HEK293 (cell line): ENCODE data around the gene GPR35.

Experiments used
- CTCF ChIA-PET: fragments of 350-600 bp; formaldehyde crosslinking; extraction: SDS; loops from one replicate; lab custom pipeline; 2021; ENCODE audit warnings: antibody characterized with exemption; lab: Yijun Ruan, JAX
- POLR2A ChIA-PET: fragments of 300-600 bp; formaldehyde crosslinking; extraction: SDS; loops from one replicate; lab custom pipeline; 2020; ENCODE audit warnings: antibody characterized with exemption, inconsistent platforms; lab: Yijun Ruan, JAX
- H3K27ac ChIP-seq: fragments of 200-500 bp; sonication (Bioruptor generic); 2 replicates; pipeline ENCODE4 v1.5.1; 2014; ENCODE audit warnings: low read depth, low read length, control low read depth, inconsistent platforms; ENCODE audit errors: extremely low read depth
- H3K36me3 ChIP-seq, 2 experiments: fragments of 200-500 bp in 1 of 2; sonication (Bioruptor generic) in 1 of 2; 1 replicate in 1 of 2; 2 replicates in 1 of 2; pipeline ENCODE4 v1.5.1; 2014 to 2017; ENCODE audit warnings: inconsistent platforms in 2 of 2, low read length in 2 of 2; ENCODE audit not compliant: control insufficient read depth in 2 of 2, insufficient read depth in 1 of 2
- H3K4me1 ChIP-seq: fragments of 200-500 bp; sonication (Bioruptor generic); 2 replicates; pipeline ENCODE4 v1.5.1; 2014; ENCODE audit warnings: mild to moderate bottlenecking, low read length, inconsistent platforms; ENCODE audit not compliant: control insufficient read depth, insufficient read depth
- H3K4me3 ChIP-seq: 2 replicates; pipeline ENCODE4 v1.5.1; 2011; ENCODE audit warnings: low read depth, mild to moderate bottlenecking, control low read depth, low read length, moderate library complexity
- H3K9me3 ChIP-seq: fragments of 200-500 bp; sonication (Bioruptor generic); 2 replicates; pipeline ENCODE4 v1.5.1; 2014; ENCODE audit warnings: low read depth, low read length, inconsistent platforms; ENCODE audit not compliant: control insufficient read depth, insufficient read depth
- HOXC10 ChIP-seq: sonication (generic); formaldehyde crosslinking; IDR thresholded peaks from 2 replicates; pipeline ENCODE4 v1.8.1; 2023; ENCODE audit warnings: mild to moderate bottlenecking, missing genetic modification reagents
- OVOL3 ChIP-seq: fragments of 450-650 bp; formaldehyde crosslinking; IDR thresholded peaks from 2 replicates; pipeline ENCODE4 v1.5.1; 2016; ENCODE audit warnings: missing biosample characterization, missing genetic modification characterization
- ZNF140 ChIP-seq: fragments of 450-650 bp; formaldehyde crosslinking; IDR thresholded peaks from 2 replicates; pipeline ENCODE4 v1.5.1; 2016; ENCODE audit warnings: missing biosample characterization, missing genetic modification characterization
- ZNF239 ChIP-seq: fragments of 450-650 bp; formaldehyde crosslinking; IDR thresholded peaks from 2 replicates; pipeline ENCODE4 v1.5.1; 2016; ENCODE audit warnings: missing biosample characterization, missing genetic modification characterization
- ZNF324 ChIP-seq: fragments of 450-650 bp; formaldehyde crosslinking; IDR thresholded peaks from 2 replicates; pipeline ENCODE4 v1.5.1; 2016; ENCODE audit warnings: missing biosample characterization, missing genetic modification characterization
- ZNF530 ChIP-seq: fragments of 450-650 bp; formaldehyde crosslinking; IDR thresholded peaks from 2 replicates; pipeline ENCODE4 v1.5.1; 2016; ENCODE audit warnings: low read depth, missing biosample characterization, missing genetic modification characterization
- ZNF785 ChIP-seq: fragments of 450-650 bp; formaldehyde crosslinking; IDR thresholded peaks from 2 replicates; pipeline ENCODE4 v1.5.1; 2016; ENCODE audit warnings: missing biosample characterization, missing genetic modification characterization
- ZNF792 ChIP-seq: fragments of 450-650 bp; formaldehyde crosslinking; IDR thresholded peaks from 2 replicates; pipeline ENCODE4 v1.5.1; 2016; ENCODE audit warnings: missing biosample characterization, missing genetic modification characterization
- TF ChIP-seq, protein P1 (sequence below): fragments of 450-650 bp; formaldehyde crosslinking; conservative IDR thresholded peaks from 2 replicates; pipeline ENCODE4 v1.5.1; 2016; ENCODE audit warnings: low read depth, missing biosample characterization, missing genetic modification characterization
- TF ChIP-seq, protein P2 (sequence below): fragments of 450-650 bp; IDR thresholded peaks from 2 replicates; pipeline ENCODE4 v1.5.1; 2018; ENCODE audit warnings: missing biosample characterization, mild to moderate bottlenecking, missing genetic modification characterization
- TF ChIP-seq, protein P3 (sequence below): fragments of 450-650 bp; formaldehyde crosslinking; IDR thresholded peaks from 2 replicates; pipeline ENCODE4 v1.5.1; 2016; ENCODE audit warnings: missing biosample characterization, missing genetic modification characterization, borderline replicate concordance
- TF ChIP-seq, protein P4 (sequence below): fragments of 450-650 bp; formaldehyde crosslinking; IDR thresholded peaks from 2 replicates; pipeline ENCODE4 v1.5.1; 2016; ENCODE audit warnings: missing biosample characterization, missing genetic modification characterization, borderline replicate concordance
- TF ChIP-seq, protein P5 (sequence below): fragments of 450-650 bp; formaldehyde crosslinking; IDR thresholded peaks from 2 replicates; pipeline ENCODE4 v1.5.1; 2016; ENCODE audit warnings: missing biosample characterization, missing genetic modification characterization

Gene GPR35

DNA sequence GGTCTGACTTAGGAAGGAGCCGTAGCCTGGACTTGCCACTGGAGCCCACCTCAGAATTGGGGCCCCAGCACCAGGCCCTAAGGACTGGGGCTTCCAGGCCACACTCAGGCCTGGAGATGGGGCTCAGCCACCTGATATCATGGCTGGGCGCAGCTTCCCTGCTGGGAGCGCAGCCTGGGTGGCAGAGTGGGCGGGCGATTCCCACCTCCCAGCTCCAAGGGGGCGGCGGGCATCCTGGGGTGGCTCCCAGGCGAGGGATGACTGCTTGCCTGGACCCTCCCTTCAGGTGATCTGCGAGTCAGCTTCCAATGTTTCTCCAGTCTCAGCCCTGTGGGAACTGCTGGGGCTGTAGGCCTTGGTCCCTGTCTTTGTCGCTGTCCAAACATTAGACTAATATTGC is 20.1 kb downstream of the GPR35 start (continued):
- TF ChIP-seq, protein P1, sequence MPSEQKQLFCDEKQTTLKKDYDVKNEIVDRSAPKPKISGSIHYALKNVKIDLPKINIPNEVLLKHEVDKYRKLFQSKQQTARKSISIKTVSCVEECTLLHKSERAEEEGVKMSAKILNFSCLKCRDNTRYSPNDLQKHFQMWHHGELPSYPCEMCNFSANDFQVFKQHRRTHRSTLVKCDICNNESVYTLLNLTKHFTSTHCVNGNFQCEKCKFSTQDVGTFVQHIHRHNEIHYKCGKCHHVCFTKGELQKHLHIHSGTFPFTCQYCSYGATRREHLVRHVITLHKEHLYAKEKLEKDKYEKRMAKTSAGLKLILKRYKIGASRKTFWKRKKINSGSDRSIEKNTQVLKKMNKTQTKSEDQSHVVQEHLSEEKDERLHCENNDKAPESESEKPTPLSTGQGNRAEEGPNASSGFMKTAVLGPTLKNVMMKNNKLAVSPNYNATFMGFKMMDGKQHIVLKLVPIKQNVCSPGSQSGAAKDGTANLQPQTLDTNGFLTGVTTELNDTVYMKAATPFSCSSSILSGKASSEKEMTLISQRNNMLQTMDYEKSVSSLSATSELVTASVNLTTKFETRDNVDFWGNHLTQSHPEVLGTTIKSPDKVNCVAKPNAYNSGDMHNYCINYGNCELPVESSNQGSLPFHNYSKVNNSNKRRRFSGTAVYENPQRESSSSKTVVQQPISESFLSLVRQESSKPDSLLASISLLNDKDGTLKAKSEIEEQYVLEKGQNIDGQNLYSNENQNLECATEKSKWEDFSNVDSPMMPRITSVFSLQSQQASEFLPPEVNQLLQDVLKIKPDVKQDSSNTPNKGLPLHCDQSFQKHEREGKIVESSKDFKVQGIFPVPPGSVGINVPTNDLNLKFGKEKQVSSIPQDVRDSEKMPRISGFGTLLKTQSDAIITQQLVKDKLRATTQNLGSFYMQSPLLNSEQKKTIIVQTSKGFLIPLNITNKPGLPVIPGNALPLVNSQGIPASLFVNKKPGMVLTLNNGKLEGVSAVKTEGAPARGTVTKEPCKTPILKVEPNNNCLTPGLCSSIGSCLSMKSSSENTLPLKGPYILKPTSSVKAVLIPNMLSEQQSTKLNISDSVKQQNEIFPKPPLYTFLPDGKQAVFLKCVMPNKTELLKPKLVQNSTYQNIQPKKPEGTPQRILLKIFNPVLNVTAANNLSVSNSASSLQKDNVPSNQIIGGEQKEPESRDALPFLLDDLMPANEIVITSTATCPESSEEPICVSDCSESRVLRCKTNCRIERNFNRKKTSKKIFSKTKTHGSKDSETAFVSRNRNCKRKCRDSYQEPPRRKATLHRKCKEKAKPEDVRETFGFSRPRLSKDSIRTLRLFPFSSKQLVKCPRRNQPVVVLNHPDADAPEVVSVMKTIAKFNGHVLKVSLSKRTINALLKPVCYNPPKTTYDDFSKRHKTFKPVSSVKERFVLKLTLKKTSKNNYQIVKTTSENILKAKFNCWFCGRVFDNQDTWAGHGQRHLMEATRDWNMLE: no peak
- TF ChIP-seq HOXC10 (CRISPR knock-in tag) (no peak), ZNF785 (no peak), ZNF140 (tag by site-specific recombination) (no peak)
- TF ChIP-seq, protein P2, sequence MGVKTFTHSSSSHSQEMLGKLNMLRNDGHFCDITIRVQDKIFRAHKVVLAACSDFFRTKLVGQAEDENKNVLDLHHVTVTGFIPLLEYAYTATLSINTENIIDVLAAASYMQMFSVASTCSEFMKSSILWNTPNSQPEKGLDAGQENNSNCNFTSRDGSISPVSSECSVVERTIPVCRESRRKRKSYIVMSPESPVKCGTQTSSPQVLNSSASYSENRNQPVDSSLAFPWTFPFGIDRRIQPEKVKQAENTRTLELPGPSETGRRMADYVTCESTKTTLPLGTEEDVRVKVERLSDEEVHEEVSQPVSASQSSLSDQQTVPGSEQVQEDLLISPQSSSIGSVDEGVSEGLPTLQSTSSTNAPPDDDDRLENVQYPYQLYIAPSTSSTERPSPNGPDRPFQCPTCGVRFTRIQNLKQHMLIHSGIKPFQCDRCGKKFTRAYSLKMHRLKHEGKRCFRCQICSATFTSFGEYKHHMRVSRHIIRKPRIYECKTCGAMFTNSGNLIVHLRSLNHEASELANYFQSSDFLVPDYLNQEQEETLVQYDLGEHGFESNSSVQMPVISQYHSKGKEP (tag by site-specific recombination): no peak
- TF ChIP-seq, protein P3, sequence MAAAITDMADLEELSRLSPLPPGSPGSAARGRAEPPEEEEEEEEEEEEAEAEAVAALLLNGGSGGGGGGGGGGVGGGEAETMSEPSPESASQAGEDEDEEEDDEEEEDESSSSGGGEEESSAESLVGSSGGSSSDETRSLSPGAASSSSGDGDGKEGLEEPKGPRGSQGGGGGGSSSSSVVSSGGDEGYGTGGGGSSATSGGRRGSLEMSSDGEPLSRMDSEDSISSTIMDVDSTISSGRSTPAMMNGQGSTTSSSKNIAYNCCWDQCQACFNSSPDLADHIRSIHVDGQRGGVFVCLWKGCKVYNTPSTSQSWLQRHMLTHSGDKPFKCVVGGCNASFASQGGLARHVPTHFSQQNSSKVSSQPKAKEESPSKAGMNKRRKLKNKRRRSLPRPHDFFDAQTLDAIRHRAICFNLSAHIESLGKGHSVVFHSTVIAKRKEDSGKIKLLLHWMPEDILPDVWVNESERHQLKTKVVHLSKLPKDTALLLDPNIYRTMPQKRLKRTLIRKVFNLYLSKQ: no peak

DNA sequence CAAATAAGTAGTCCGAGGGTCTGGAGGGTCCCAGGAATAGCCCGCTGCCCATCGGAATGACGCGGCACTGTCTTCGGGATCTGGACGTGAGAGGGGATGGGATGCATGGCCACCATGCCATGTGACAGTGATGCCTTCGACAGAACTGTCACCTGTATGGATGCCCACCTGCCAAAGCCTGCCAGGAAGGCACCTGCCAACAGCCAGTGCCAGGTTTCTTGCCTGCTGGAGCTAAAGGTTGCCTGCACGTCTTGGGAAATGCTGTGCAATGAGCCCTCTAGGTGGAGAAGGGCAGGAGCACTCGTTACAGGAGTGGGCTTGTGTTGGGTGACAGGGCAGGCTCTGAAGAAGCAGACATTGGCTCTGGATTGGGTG is 20.5 kb downstream of the GPR35 start:
- Histone ChIP-seq H3K4me3 (no peak overlapping the region), H3K36me3 (no peaks in the 10 kb centered on the region), H3K9me3 (no peaks in the 10 kb centered on the region), H3K27ac (no peak overlapping the region), H3K4me1 (no peaks in the 10 kb centered on the region)
- POLR2A ChIA-PET: no interaction called here
- TF ChIP-seq ZNF530: no peak
- TF ChIP-seq ZNF324 (tag by site-specific recombination): no peak
- TF ChIP-seq ZNF792: no peak
- TF ChIP-seq, protein P4, sequence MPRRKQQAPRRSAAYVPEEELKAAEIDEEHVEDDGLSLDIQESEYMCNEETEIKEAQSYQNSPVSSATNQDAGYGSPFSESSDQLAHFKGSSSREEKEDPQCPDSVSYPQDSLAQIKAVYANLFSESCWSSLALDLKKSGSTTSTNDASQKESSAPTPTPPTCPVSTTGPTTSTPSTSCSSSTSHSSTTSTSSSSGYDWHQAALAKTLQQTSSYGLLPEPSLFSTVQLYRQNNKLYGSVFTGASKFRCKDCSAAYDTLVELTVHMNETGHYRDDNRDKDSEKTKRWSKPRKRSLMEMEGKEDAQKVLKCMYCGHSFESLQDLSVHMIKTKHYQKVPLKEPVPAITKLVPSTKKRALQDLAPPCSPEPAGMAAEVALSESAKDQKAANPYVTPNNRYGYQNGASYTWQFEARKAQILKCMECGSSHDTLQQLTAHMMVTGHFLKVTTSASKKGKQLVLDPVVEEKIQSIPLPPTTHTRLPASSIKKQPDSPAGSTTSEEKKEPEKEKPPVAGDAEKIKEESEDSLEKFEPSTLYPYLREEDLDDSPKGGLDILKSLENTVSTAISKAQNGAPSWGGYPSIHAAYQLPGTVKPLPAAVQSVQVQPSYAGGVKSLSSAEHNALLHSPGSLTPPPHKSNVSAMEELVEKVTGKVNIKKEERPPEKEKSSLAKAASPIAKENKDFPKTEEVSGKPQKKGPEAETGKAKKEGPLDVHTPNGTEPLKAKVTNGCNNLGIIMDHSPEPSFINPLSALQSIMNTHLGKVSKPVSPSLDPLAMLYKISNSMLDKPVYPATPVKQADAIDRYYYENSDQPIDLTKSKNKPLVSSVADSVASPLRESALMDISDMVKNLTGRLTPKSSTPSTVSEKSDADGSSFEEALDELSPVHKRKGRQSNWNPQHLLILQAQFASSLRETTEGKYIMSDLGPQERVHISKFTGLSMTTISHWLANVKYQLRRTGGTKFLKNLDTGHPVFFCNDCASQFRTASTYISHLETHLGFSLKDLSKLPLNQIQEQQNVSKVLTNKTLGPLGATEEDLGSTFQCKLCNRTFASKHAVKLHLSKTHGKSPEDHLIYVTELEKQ (tag by site-specific recombination): no peak
- TF ChIP-seq OVOL3 (tag by site-specific recombination): no peak
- TF ChIP-seq, protein P5, sequence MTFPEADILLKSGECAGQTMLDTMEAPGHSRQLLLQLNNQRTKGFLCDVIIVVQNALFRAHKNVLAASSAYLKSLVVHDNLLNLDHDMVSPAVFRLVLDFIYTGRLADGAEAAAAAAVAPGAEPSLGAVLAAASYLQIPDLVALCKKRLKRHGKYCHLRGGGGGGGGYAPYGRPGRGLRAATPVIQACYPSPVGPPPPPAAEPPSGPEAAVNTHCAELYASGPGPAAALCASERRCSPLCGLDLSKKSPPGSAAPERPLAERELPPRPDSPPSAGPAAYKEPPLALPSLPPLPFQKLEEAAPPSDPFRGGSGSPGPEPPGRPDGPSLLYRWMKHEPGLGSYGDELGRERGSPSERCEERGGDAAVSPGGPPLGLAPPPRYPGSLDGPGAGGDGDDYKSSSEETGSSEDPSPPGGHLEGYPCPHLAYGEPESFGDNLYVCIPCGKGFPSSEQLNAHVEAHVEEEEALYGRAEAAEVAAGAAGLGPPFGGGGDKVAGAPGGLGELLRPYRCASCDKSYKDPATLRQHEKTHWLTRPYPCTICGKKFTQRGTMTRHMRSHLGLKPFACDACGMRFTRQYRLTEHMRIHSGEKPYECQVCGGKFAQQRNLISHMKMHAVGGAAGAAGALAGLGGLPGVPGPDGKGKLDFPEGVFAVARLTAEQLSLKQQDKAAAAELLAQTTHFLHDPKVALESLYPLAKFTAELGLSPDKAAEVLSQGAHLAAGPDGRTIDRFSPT (tag by site-specific recombination): no peak
- TF ChIP-seq ZNF239 (tag by site-specific recombination): no peak
- CTCF ChIA-PET: no interaction called here
